SKM-1 (cell line): ENCODE results near the gene AMER3.
"Not testable (repeated sequence)": the region's sequence is repeated elsewhere in the genome, so short reads cannot be mapped to it uniquely, and the experiment has no call there.

ENCODE experiments used
- DNase-seq: peaks from one replicate; lab custom pipeline; 2025; ENCODE audit not compliant: unreplicated experiment; lab: John Stamatoyannopoulos, UW

Gene AMER3, protein sequence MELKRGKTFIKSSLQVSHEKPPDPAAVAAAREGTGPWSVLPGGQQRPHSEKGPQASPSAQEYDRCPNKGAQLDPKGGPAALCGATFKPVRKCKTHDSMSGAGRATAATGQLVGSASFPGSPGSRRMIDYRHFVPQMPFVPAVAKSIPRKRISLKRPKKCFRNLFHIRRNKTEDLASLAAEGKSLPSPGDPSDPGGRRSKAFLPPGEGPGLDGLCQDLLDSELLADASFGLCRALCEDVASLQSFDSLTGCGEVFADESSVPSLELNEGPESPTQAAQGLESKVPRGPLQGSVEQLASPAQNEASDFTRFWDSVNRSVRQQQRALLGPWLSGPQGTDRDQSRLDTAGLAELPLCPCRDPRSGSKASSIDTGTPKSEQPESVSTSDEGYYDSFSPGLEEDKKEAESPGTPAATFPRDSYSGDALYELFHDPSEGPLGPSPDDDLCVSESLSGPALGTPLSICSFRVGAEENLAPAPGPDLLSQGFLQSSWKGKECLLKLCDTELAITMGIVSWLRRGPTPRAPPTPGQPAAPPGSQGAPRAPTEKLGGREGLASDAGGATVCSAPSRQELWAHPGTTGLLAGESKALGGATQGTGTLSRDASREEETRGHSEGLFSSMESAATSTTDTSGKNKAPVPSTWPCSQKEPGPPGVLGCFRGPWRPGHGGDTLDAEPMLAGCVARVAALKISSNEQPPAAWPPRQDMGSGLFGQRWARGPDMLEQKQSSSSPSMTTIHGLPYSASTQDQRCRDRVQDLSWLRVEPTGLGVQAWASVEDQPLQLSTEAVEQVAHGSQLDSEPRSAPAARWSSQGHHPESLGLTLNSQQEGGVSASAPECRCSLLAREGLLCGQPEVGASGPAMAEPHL

DNA sequence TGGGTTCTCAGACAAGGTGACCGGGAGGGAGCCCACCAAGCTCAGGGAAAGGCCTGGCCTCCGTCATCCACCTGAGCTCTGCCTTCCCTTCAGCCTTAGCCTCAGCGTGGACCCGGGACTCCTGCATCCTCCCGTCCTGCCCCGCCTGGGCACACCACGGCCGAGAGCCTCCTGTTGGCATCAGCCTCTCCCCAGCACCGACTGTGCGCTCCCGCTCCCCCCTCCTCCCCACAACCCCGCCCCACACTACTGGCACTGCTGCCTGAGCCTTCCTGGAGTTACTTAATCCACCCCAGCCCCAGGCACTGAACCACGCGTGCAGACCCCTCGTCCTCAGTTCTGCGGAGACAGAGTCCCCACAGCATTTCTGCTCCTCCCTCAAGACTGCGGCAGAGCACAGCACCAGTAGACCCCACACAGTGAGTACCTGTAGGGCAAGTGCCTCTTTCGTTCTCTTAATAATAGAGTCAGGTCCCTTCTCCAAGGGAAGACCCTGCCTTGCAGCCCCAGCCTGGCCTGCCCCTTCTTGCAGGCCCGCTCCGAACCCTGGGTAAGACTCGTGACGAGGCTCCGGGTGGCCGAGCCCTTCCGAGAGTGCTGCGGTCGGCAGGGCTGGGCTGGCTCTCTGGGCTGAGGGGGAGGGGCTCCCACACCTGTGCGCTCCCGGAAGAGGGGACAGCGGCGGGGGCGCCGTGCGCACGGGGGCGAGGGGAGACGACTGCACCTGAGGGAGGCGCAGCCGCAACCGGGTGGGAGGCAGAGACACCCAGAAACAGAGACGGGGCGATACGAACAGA, at the start of gene AMER3:
AMER3 (plus strand) TSS at position 285 of the 797 bp plus-strand sequence. CDS start 6,533 bp downstream, outside the sequence.
- no peak for DNase-seq

DNA sequence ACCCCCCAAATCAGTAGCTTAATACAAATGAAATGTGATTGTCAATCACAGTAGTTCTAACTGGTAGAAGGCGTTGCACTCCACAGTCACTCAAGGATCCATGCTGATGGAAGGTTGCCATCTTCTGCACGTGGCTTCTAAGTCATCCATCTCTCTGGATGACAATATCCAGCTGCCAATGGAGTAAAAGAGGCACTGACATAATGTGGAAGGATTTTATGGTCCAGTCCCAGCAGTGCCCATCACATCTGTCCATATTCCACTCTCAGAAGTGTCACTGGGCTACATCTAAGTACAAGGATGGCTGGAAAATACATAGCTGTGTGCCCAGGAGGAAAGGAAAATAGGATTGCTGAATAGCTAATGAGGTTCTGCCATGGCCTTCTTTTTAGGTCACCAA, 40.5 kb upstream of the AMER3 start:
- not testable (repeated sequence) for DNase-seq

DNA sequence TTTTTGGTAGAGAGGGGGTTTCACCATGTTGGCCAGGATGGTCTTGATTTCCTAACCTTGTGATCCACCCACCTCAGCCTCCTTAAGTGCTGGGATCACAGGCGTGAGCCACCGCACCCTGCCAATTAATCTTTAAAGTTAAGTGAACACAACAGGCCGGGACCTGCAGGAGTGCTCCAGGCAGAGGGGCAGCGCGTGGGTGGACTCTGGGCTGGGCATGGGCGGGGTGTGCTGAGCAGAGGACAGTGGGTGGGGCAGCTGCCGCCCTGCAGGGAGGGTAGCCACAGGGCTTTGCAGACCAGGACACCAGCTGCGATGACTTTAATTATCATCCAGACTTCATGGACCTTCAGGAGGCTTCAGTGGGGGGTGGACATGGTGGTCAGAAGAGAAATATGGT, 35.3 kb upstream of the AMER3 start:
- no peak for DNase-seq

DNA sequence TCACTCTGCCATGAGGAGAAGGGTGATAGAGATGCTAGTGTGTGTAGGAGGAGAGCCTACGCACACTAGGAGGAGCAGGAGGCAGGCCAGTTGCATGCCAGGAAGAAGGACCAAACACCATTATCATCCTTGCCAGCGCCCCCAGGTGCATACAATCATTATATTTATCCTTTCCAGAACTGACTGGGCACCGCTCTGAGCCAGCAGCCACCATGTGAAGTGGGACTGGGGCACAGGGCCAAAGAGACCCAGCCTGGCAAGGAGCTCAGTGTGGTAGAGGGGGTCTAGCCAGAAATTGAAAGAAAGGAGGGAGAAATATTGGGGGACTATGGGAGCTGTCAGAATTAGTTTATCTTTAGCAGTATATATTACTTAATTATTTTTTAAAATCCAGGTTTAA, 34.8 kb upstream of the AMER3 start:
- no peak for DNase-seq

DNA sequence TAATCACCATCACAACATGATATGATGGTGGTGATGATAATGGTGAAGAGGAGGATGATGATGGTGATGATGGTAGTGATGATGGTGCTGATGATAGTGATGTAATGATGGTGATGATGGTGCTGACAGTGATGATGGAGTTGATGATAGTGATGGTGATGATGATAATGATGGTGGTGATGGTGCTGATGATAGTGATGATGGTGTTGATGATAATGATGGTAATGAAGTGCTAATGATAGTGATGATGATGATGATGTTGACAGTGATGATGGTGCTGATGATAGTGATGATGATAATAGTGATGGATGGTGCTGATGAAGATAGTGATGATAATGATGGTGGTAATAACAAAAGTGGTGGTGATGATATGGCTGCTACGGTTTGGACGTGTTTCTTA, 30.9 kb upstream of the AMER3 start:
- DNase-seq: no peak

DNA sequence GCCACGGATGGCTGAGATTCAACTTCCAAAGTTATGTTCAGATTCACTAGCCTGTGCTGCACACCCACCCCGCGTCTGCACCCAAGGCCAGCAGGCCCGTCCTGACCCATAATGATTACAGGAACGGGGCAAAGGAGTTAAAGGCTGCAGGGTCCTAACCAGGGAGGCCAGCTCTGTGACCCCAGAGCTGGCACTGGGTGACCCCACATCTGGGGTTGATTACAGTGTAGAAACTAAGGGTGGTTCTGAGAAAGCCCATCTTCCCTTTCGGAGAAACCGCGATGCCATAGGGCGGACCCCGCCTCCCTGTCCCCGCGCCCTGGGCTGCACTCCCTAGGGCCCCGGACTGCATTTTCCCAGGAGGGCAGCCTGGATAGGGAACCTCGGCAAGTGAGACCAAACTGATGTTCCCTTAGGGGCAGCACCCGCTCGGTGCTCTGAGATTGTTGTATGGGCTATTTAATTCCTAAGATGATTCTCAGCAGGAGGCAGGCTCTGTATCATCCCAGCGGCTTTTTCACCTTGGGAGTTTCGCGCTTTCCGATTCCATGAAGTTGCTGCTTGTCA, 28.6 kb upstream of the AMER3 start:
- DNase-seq: no peak

DNA sequence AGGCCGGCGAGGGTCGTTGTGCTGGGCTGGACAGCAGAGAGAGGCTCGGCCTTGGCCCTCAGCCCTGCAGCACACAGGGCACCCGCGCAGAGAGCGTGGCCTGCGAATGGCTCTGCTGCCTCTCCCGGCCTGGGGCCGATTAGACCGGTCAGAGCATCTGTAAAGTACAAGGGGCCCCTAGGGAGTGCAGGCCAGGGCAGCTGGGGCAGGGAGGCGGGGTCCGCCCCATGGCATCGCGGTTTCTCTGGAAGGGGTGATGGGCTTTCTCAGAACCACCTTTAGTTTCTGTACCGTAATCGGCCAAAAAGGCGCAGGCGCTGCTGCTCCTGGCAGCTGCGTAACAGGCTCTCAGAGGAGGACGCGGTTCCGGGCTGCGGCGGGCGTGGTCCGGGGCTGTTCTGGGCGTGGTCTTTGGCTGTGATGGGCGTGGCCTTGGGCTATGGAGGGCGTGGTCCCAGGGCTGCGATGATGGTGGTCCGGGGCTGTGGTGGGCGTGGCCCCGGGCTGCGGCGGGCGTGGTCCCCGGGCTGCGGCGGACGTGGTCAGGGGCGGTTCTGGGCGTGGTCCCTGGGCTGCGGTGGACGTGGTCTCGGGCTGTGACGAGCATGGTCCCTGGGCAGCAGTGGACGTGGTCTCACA, 27.9 kb upstream of the AMER3 start:
- peak; percentile 61 for DNase-seq

DNA sequence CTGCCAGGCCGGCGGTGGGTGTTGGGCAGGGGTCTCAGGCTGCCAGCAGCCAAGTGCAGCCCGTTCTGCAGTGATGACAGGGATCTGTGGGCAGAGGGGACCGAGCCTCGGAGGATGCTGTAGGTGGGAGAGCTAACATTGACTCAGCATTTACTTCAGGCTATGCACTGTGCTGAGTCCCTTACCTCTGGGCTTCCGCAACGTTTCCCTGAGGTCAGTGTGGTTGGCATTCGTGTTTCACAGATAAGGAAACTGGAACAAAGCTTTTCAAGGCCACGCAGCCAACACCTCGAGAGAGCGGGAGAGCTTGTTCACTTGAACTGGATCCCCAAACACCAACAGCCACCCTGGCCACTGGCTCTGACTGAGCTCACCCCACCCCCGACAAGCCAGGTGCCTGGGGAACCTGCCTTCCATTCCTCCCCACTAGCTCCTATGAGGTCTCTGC, 27.3 kb upstream of the AMER3 start:
- DNase-seq: no peak

DNA sequence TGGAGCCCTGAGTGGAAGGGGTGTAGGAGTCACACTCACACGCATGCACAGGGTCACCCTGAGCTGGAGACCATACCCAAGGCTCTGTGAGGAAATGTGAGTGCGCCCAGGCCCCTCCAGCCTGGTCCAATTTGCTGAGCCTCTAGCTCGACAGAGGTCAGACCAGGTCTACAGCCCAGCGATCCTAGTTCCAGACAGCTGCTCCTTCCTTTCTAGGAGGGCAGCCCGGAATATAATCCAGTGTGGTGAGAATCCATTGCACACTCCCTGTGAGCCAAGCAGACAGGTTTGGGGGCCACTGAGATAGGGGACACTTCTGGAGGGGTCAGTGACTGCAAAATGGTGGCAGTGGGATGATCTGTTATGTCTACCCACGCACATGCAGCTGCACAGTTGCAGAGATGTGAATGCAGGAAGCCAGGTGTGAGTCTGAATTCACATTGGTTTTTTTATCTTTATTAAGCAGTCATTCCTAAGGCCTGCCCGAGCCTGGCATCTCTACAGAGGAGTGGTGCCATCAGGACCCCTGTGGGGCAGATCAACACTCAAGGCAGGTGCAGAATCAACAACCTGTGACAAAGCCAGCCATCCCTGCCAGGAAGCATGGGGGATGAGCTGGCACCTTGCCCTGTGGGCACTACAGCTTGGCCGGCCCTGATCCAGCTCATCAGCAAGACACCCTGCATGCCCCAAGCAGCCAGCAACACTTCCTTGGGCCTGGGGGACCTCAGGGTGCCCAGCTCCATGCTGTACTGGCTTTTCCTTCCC, 26.6 kb upstream of the AMER3 start, which contains the start of gene GPR148:
GPR148 (plus strand) TSS at position 522 of the 768 bp plus-strand sequence; CDS start at position 604, 82 bp downstream.
- no peak for DNase-seq

DNA sequence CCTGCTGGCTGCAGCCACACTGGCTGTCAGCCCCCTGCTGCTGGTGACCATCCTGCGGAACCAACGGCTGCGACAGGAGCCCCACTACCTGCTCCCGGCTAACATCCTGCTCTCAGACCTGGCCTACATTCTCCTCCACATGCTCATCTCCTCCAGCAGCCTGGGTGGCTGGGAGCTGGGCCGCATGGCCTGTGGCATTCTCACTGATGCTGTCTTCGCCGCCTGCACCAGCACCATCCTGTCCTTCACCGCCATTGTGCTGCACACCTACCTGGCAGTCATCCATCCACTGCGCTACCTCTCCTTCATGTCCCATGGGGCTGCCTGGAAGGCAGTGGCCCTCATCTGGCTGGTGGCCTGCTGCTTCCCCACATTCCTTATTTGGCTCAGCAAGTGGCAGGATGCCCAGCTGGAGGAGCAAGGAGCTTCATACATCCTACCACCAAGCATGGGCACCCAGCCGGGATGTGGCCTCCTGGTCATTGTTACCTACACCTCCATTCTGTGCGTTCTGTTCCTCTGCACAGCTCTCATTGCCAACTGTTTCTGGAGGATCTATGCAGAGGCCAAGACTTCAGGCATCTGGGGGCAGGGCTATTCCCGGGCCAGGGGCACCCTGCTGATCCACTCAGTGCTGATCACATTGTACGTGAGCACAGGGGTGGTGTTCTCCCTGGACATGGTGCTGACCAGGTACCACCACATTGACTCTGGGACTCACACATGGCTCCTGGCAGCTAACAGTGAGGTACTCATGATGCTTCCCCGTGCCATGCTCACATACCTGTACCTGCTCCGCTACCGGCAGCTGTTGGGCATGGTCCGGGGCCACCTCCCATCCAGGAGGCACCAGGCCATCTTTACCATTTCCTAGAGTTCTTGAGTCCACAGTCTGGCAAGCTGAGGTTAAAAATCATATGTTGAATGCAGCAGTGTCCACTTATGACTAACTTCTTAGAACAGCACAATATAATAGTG, 25.7 kb upstream of the AMER3 start:
- DNase-seq: no peak

DNA sequence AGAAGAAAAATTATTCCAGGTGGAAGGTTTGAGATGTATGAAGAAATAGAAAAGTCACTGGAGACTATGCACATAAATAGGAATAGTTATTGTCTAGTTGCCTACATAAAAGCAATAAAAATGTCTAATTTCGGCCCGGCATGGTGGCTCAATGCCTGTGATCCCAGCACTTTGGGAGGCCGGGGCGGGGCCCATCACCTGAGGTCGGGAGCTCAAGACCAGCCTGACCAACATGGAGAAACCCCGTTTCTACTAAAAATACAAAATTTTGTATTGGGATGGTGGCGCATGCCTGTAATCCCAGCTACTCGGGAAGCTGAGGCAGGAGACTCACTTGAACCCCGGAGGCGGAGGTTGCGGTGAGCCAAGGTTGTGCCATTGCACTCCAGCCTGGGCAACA, 23.1 kb upstream of the AMER3 start:
- not testable (repeated sequence) for DNase-seq

DNA sequence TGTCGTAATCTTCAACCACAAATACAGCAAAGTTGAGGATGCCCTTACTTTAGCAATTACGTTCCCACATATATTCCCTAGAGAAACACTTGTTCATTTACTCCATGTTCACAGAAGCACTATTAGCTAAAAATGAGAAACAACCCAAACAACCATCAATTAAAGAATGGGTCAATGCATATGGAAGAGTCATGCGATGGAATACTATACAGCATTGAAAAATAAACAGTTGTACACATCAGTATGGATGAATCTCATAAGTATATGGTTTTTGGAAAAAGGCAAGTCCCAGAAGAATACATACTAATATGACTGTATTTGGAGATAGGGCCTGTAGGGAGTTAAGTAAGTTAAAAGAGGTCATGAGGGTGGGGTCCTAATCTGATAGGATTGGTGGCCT, 20.1 kb upstream of the AMER3 start:
- DNase-seq: no peak

DNA sequence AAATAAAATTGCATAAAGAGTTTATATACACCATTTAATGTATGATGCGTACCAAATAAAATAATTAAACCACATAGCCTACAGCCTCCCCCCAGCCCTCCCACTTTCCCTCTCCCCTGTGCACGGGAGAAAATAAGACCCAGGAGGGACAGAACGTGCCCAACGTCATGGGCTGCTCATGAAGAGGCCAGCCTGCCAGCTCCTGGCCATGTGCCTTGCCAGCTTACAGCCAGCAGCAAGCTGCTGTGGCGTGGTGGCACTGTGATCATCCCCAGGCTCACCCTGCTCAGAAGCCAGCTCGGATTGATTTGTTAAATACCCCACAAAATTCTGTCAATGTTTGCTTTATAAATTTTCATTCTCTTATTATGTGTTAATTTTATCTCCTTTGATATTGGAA, 18.9 kb upstream of the AMER3 start:
- DNase-seq: no peak

DNA sequence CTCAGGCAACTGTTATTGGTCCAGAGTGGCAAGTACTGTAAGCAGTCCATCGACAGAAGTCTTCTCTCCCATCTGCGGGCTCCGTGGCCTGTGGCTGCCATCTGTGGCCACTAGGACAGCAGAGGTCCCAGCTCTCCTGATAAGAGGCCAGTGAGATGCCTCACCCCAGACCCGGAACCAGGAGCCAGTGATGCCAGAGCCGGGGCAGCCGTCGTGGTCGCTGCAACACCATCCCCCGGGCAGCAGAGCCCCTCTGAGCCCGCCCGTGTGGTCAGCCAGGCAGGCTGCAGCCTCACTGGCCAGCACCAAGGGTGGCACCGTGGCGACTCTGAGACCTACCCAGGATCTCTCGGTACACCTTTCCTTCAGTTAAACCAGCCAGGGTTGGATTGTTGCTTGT, 17.7 kb upstream of the AMER3 start:
- DNase-seq: no peak

DNA sequence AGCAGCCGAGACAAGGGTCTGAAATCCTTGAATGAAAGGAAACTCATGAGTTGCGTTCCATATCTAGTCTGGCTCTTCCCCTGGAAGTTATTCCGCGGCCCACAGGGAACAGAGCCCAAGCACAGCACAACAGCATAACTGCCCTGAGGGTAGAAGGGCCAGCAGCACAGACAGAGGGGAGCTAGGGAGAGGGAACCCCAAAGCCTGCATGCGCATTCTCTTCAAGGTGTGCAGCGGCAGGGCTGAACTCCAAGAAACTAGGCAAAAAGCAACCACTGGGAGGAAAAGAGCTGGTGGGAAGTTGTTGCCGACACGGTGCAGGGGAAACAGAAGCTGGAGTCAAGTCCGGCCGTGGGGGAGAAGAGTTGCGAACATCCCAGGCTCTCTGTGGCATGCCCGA, 14.7 kb upstream of the AMER3 start:
- DNase-seq: no peak

DNA sequence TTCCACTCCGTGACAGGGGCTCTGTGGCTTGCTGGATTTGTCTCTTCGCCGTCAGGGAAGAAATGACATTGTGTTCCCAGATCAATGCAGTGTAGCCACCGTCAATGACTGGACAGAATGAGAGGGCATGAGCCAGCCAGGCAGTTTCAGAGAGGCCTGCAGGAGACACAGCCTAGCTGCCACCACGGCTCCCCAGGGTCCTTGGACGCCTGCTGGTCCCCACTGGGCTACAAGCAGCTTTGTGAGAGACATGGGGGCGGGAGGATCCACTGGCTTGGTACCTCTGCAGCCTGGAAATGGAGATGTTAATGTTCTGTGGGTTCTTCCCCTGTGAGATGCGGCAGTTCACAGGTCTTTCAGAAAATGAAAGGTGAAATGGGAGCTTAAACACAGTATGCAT, 12.1 kb upstream of the AMER3 start:
- DNase-seq: no peak

DNA sequence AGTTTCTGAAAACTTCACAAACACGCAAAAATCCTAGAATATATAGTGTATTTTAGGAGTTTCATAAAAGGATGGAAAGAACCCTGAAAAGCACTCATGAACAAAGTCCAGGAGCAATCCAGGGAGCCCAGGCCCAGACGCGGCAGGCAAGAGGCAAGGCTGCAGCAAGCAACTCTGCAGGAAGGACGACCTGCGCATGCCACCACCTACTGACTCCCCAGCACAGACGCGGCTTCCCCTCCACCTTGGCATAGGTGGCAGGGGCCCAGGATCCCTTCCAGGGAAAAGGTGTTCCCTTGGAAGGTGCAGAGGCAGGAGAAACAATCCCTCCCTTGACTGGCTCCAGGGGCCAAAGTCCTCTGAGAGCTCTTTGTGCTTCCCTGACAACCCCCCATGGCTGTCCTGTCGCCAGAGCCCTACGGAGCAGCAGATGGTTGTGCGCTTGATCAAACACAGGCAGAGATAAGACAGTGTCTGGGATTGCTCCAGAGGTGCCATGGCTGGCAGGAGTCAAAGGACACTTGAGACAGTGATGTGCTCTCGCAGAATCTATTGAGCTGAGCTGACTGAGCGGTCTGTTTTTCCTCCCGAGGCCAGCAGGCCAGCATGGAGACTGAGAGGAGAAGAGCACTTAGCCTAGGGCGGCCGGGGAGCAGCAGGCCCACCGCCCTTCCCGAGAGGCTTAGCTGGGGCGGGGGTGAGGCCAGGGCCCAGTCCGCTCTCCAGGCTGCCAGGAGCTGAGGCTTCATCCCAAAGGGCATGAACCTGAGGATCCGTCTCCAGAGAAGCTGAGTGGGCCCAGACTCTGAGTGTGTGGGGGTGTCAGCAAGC, 10.8 kb upstream of the AMER3 start:
- no peak for DNase-seq

DNA sequence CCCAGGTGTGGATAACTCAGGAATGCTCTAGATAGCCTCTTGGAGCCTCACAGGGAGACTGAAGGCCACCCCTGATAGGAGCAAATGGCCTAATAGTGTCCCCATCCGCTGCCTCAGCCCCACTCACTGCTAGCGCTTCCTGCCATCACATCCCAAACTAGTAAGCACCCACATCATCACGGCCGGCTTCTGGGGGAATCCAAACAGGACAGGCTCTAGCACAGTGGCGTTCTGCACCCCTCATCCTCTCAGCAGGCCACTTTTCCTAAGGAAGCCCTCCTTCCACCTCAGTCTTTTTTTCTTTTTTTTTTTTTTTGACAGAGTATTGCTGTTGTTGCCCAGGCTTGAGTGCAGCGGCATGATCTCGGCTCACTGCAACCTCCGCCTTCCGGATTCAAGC, 6.3 kb upstream of the AMER3 start:
- no peak for DNase-seq
